ENCODE data around the gene THRB. TPM values are rescaled to one million over a fixed set of nuclear protein-coding genes. Genes with fewer than 3 reads are reported as not detected.
A peak's percentile ranks its signal among the peaks of the same experiment; 100 is the strongest.

Gene THRB
- total and polyA plus RNA-seq, 9 of the 15 experiments (the other 6 are each of a cell fraction or from before 2014, with no cell fraction given): 1.7 to 14.9 (median 6.9) TPM

DNA sequence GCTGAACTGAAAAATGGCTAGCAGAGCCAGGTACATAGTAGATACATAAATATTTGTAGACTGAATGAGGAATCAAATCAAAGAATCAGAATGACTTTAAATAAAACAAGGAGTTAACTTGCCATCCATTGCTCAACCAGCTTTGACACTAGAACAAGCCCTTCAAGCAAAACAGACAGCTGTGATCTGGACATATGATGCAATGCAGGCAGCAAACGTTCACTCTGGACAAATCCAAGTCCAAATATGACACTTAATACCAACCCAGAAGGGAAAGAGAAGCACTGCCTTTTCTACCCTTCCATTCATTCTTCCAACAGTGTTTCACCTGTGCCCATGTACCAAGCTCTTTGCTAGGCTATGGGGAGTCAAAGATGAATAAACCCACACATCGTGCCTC lies 4.5 kb downstream of the THRB start (continued):
- TF ChIP-seq, protein P1, sequence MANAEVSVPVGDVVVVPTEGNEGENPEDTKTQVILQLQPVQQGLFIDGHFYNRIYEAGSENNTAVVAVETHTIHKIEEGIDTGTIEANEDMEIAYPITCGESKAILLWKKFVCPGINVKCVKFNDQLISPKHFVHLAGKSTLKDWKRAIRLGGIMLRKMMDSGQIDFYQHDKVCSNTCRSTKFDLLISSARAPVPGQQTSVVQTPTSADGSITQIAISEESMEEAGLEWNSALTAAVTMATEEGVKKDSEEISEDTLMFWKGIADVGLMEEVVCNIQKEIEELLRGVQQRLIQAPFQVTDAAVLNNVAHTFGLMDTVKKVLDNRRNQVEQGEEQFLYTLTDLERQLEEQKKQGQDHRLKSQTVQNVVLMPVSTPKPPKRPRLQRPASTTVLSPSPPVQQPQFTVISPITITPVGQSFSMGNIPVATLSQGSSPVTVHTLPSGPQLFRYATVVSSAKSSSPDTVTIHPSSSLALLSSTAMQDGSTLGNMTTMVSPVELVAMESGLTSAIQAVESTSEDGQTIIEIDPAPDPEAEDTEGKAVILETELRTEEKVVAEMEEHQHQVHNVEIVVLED (CRISPR knock-in tag; IDR thresholded peaks at IDR 0.05): no peak
- TF ChIP-seq JUND (IDR thresholded peaks at IDR 0.05; ENCODE audit: borderline replicate concordance, low read depth, low read length): peak; percentile 59; the same call in 1 of the 2 replicates
- 0 out of 3 replicates have a peak, but pooled peaks have one; percentile 17 for TF ChIP-seq JUND (tag; IDR thresholded peaks at IDR 0.05; ENCODE audit: borderline replicate concordance, low read depth, low read length)
- no peak for TF ChIP-seq HNRNPK (IDR thresholded peaks at IDR 0.05; ENCODE audit: low read depth, low read length, poor library complexity, severe bottlenecking)
- peak; percentile 48 for TF ChIP-seq MEIS2 (IDR thresholded peaks at IDR 0.05; ENCODE audit: partially characterized antibody)
- peak in 1 of 2 experiments; percentile 12; a peak in 1 of 4 replicates for TF ChIP-seq HDAC1 (IDR thresholded peaks at IDR 0.05)
- no peak for TF ChIP-seq SNIP1 (IDR thresholded peaks at IDR 0.05; ENCODE audit: low read depth)
- TF ChIP-seq LEF1 (IDR thresholded peaks at IDR 0.05): no peak
- TF ChIP-seq CXXC5 (CRISPR knock-in tag; IDR thresholded peaks at IDR 0.05): 0 out of 2 replicates have a peak, but pooled peaks have one; percentile 29
- TF ChIP-seq, protein P2, sequence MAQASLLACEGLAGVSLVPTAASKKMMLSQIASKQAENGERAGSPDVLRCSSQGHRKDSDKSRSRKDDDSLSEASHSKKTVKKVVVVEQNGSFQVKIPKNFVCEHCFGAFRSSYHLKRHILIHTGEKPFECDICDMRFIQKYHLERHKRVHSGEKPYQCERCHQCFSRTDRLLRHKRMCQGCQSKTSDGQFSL (CRISPR knock-in tag; IDR thresholded peaks at IDR 0.05): no peak
- TF ChIP-seq, protein P2 (tag; IDR thresholded peaks at IDR 0.05): no peak
- TF ChIP-seq RBM14 (IDR thresholded peaks at IDR 0.05; ENCODE audit: borderline replicate concordance, insufficient read depth, low read depth, low read length): no peak
- peak; percentile 43; the same call in 1 of the 2 replicates for TF ChIP-seq ATF7 (IDR thresholded peaks at IDR 0.05)
- TF ChIP-seq, protein P3, sequence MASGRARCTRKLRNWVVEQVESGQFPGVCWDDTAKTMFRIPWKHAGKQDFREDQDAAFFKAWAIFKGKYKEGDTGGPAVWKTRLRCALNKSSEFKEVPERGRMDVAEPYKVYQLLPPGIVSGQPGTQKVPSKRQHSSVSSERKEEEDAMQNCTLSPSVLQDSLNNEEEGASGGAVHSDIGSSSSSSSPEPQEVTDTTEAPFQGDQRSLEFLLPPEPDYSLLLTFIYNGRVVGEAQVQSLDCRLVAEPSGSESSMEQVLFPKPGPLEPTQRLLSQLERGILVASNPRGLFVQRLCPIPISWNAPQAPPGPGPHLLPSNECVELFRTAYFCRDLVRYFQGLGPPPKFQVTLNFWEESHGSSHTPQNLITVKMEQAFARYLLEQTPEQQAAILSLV (tag; IDR thresholded peaks at IDR 0.05): peak; percentile 62; the same call in 1 of the 2 replicates
- TF ChIP-seq ZNF134 (CRISPR knock-in tag; conservative IDR thresholded peaks at IDR 0.05): no peak

All from K562 (cell line).